GM10266 (cell line): ENCODE results near the gene LIPC.

Experiments
- DNase-seq: peaks from one replicate; pipeline ENCODE4 v3.0.0; 2012; ENCODE audit errors: extremely low spot score
- CTCF ChIP-seq: IDR thresholded peaks from 2 replicates; pipeline ENCODE4 v1.5.1; 2012; ENCODE audit warnings: mild to moderate bottlenecking, low read depth; ENCODE audit not compliant: control insufficient read depth, insufficient read depth; ENCODE audit errors: missing control alignments

Gene LIPC

DNA sequence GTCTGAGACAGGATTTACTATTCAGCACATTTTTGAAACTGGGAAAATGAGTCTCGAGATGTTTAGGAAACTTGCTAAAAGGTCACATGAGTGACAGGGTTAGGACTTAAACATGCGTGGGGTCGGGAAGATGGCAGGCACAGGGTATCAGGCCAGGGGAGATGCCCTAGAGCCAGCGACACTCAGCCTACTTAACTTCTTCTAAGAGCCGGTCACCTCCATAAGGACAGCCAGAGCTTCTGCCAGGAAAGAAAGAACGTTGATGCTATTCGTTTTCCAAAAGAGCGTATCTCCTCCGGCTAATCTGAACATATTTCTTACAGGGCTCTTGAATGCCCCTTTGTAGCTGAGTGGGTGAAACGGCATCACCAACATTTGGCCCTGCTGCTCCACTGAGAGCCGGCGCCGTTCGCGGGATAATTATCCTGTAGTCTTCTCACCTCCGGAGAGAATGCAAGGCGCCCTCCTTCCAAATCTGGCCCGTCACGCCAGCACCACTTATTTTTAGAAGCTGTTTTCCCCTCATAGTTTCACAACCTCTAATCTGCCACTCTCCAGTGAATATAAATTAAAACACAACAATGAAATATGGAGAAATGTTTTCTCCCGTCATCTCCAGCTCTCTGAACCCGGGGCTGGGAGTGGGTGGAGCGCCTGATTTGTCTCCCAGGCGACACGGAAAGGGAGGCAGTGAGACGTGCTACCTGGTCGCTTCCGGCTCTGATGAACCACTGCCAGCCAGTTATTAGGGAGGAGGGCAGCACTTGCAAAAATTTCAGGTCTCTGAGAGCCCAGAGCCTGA lies 58.5 kb downstream of the LIPC start:
- DNase-seq, result no peak
- no peak for TF ChIP-seq CTCF

GRCh38 chr15:58490888-58491473 lies 59.2 kb downstream of the LIPC start:
- no peak for TF ChIP-seq CTCF
- DNase-seq, result no peak

- DNase-seq, result no peak
- no peak for TF ChIP-seq CTCF
Measured at GRCh38 chr15:58491499-58492202, 59.9 kb downstream of the LIPC start.

DNA sequence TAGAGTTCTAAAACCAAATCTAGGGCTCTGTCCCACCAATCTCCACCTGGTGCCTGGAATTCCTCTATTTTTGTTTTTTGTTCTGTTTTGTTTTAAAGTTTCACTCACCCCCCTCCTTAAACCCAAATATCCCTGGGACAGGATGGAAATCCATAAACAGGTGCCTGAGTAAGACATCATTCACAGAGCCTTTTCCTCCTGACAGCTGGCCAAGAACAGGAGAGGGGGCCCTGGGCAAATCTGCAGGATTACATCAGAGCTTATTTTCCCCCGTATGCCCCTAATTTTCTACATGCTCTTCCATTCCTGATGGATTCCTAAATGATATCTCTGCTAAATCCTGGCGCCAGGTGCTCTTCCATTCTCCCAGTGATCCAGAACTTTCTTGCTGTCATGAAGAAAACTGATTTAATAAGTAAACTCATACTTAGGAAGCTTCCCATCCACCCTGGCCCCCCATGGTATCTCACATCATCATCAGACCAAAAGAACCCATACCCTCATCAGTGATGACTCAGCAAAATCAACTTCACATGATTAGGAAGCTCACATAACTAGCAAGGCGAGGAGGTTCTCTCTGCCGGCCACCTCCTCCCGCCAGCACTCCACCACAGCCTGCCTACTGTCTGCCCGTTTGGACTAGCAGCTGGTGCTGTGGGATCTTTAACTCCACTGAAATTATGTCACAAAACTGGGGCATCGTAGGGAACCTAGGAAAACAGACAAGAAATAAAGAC lies 61.0 kb downstream of the LIPC start:
- DNase-seq, result no peak
- no peak for TF ChIP-seq CTCF

- TF ChIP-seq CTCF, result no peak
- DNase-seq, result no peak
Measured at GRCh38 chr15:58494567-58494966, 62.8 kb downstream of the LIPC start.

- no peak for TF ChIP-seq CTCF
- DNase-seq, result no peak
Measured at GRCh38 chr15:58495891-58496408, 64.2 kb downstream of the LIPC start.
